ENCODE measurements around the gene MARK2. TPM values are rescaled to one million over a fixed set of nuclear protein-coding genes. Genes with fewer than 3 reads are reported as not detected.

Gene MARK2
- total RNA-seq, 4 donors from 2014 or later = 47.0 to 91.0 (median 62.2) TPM

GRCh38 chr11:63849691-63850090, 10.8 kb downstream of the MARK2 start:
- intact Hi-C loops (cut with DNase I) = no loop called here
- peaks cover 0 to 31% (median 0%) of the 10 kb centered on the region in 3 donors for H3K36me3 ChIP-seq
- TF ChIP-seq, protein P1, sequence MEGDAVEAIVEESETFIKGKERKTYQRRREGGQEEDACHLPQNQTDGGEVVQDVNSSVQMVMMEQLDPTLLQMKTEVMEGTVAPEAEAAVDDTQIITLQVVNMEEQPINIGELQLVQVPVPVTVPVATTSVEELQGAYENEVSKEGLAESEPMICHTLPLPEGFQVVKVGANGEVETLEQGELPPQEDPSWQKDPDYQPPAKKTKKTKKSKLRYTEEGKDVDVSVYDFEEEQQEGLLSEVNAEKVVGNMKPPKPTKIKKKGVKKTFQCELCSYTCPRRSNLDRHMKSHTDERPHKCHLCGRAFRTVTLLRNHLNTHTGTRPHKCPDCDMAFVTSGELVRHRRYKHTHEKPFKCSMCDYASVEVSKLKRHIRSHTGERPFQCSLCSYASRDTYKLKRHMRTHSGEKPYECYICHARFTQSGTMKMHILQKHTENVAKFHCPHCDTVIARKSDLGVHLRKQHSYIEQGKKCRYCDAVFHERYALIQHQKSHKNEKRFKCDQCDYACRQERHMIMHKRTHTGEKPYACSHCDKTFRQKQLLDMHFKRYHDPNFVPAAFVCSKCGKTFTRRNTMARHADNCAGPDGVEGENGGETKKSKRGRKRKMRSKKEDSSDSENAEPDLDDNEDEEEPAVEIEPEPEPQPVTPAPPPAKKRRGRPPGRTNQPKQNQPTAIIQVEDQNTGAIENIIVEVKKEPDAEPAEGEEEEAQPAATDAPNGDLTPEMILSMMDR (IDR thresholded peaks at IDR 0.05) = no peak
- no peak for TF ChIP-seq POLR2A (IDR thresholded peaks at IDR 0.05)
- H3K27me3 ChIP-seq = no peaks in the 10 kb centered on the region
- peaks cover 35 to 84% (median 36%) of the 10 kb centered on the region in 3 donors for H3K4me1 ChIP-seq
- H3K4me3 ChIP-seq = no peak overlapping the region
- DNase-seq = no peak
- peak overlapping the region in 2 of 4 donors; percentile 88 to 96 for H3K27ac ChIP-seq
- WGBS, 2 donors = 83 to 86% methylated on average over 2 of the region's 2 CpGs
- no peaks in the 10 kb centered on the region for H3K9me3 ChIP-seq

- no peaks in the 10 kb centered on the region for H3K9me3 ChIP-seq
- no peak for DNase-seq
- peaks cover 24 to 84% (median 29%) of the 10 kb centered on the region in 3 donors for H3K4me1 ChIP-seq
- H3K4me3 ChIP-seq = no peak overlapping the region
- peaks cover 0 to 38% (median 0%) of the 10 kb centered on the region in 3 donors for H3K36me3 ChIP-seq
- intact Hi-C loops (cut with DNase I) = no loop called here
- TF ChIP-seq POLR2A (IDR thresholded peaks at IDR 0.05) = no peak
- TF ChIP-seq, protein P1 (IDR thresholded peaks at IDR 0.05) = no peak
- H3K27me3 ChIP-seq = no peaks in the 10 kb centered on the region
- WGBS, 2 donors = 76 to 86% methylated on average over 4 to 5 of the region's 5 CpGs
- H3K27ac ChIP-seq = peak overlapping the region in 2 of 4 donors; percentile 60 to 64
Observed at GRCh38 chr11:63850920-63851319, 12.0 kb downstream of the MARK2 start.

GRCh38 chr11:63851364-63851763, 12.5 kb downstream of the MARK2 start:
- no peaks in the 10 kb centered on the region for H3K9me3 ChIP-seq
- no peaks in the 10 kb centered on the region for H3K27me3 ChIP-seq
- 20 to 28% methylated on average over 2 of the region's 2 CpGs for WGBS, 2 donors
- no peak for DNase-seq
- TF ChIP-seq, protein P1 (IDR thresholded peaks at IDR 0.05) = no peak
- no peak for TF ChIP-seq POLR2A (IDR thresholded peaks at IDR 0.05)
- intact Hi-C loops (cut with DNase I) = no loop called here
- peaks cover 27 to 84% (median 28%) of the 10 kb centered on the region in 3 donors for H3K4me1 ChIP-seq
- H3K4me3 ChIP-seq = no peak overlapping the region
- H3K27ac ChIP-seq = peak overlapping the region in 2 of 4 donors; percentile 60 to 64
- H3K36me3 ChIP-seq = peaks cover 0 to 38% (median 0%) of the 10 kb centered on the region in 3 donors

GRCh38 chr11:63853476-63853875, 14.6 kb downstream of the MARK2 start:
- Histone ChIP-seq H3K27ac (no peak overlapping the region), H3K4me1 (peaks cover 12 to 84% (median 16%) of the 10 kb centered on the region in 3 donors)

GRCh38 chr11:63854696-63855095, 15.8 kb downstream of the MARK2 start:
- H3K4me1 ChIP-seq = peaks cover 10 to 82% (median 16%) of the 10 kb centered on the region in 3 donors
- 81 to 93% methylated on average over 2 to 4 of the region's 4 CpGs for WGBS, 2 donors
- peaks cover 0 to 34% (median 0%) of the 10 kb centered on the region in 3 donors for H3K36me3 ChIP-seq
- intact Hi-C loops (cut with DNase I) = no loop called here
- no peaks in the 10 kb centered on the region for H3K9me3 ChIP-seq
- TF ChIP-seq POLR2A (IDR thresholded peaks at IDR 0.05) = no peak
- TF ChIP-seq, protein P1 (IDR thresholded peaks at IDR 0.05) = no peak
- H3K27ac ChIP-seq = no peak overlapping the region
- H3K4me3 ChIP-seq = no peak overlapping the region
- H3K27me3 ChIP-seq = no peaks in the 10 kb centered on the region
- DNase-seq = no peak

More at GRCh38 chr11:63853476-63853875, 14.6 kb downstream of the MARK2 start:
- TF ChIP-seq, protein P1 (IDR thresholded peaks at IDR 0.05) = no peak
- TF ChIP-seq POLR2A (IDR thresholded peaks at IDR 0.05) = no peak
- no peaks in the 10 kb centered on the region for H3K9me3 ChIP-seq
- DNase-seq = no peak
- H3K36me3 ChIP-seq = peaks cover 0 to 38% (median 0%) of the 10 kb centered on the region in 3 donors
- intact Hi-C loops (cut with DNase I) = no loop called here
- 84 to 87% methylated on average over 3 of the region's 3 CpGs for WGBS, 2 donors
- H3K4me3 ChIP-seq = no peak overlapping the region
- H3K27me3 ChIP-seq = no peaks in the 10 kb centered on the region

Measured in esophagus squamous epithelium (tissue), 5 donors.